Parathyroid adenoma (tissue), 2 donors: Measurements from ENCODE around the gene UTS2B.

Experiments
- H2AFZ ChIP-seq: fragments of 300-600 bp; sonication (generic); one replicate; pipeline ENCODE4 v1.7.0; 2017; ENCODE audit warnings: antibody characterized with exemption, mild to moderate bottlenecking
- H3K27ac ChIP-seq: fragments of 300-600 bp; sonication (generic); one replicate; pipeline ENCODE4 v1.7.0; 2017
- H3K27me3 ChIP-seq: fragments of 300-600 bp; sonication (generic); one replicate; pipeline ENCODE4 v1.7.0; 2017; ENCODE audit warnings: low read length; ENCODE audit not compliant: control insufficient read depth, insufficient read depth
- H3K36me3 ChIP-seq: fragments of 300-600 bp; sonication (generic); one replicate; pipeline ENCODE4 v1.7.0; 2017; ENCODE audit warnings: low read length; ENCODE audit not compliant: control insufficient read depth, insufficient read depth
- H3K4me1 ChIP-seq: fragments of 300-600 bp; sonication (generic); one replicate; pipeline ENCODE4 v1.7.0; 2017; ENCODE audit warnings: control low read depth
- H3K4me2 ChIP-seq: fragments of 300-600 bp; sonication (generic); one replicate; pipeline ENCODE4 v1.7.0; 2017; ENCODE audit warnings: low read length
- H3K4me3 ChIP-seq: fragments of 300-600 bp; sonication (generic); one replicate; pipeline ENCODE4 v1.7.0; 2017; ENCODE audit warnings: low read depth, low read length
- H3K79me2 ChIP-seq: fragments of 300-600 bp; sonication (generic); one replicate; pipeline ENCODE4 v1.7.0; 2017; ENCODE audit warnings: control low read depth
- H3K9ac ChIP-seq: fragments of 300-600 bp; sonication (generic); one replicate; pipeline ENCODE4 v1.7.0; 2017; ENCODE audit warnings: mild to moderate bottlenecking
- H3K9me3 ChIP-seq: fragments of 300-600 bp; sonication (generic); one replicate; pipeline ENCODE4 v1.7.0; 2017; ENCODE audit warnings: low read length; ENCODE audit not compliant: control insufficient read depth
- CTCF ChIP-seq: fragments of 300-600 bp; sonication (generic); IDR thresholded peaks from one replicate; pipeline ENCODE4 v1.7.0; 2017; ENCODE audit warnings: antibody characterized with exemption, mild to moderate bottlenecking
- donor health status: primary hyperparathyroidism.

The UTS2B gene

DNA sequence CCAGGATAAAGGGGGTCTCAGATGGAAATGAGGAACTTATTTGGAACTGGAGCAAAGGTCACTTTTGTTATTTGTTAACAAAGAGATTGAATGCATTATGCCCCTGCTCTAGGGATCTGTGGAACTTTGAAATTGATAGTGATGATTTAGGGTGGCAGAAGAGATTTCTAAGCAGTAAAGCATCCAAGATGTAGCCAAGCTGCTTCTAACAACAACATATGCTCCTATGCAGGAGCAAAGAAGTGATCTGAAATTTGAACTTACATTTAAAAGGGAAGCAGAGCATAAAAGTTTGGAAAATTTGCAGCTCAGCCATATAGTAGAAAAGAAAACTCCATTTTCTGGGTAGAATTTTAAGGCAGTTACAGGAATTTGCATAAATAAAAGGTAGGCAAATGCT, 31.5 kb downstream of the UTS2B start:
- no peak for TF ChIP-seq CTCF
- Histone ChIP-seq H2AFZ (no peak overlapping the region), H3K36me3 (no peaks in the 10 kb centered on the region), H3K27ac (no peak overlapping the region), H3K79me2 (no peaks in the 10 kb centered on the region), H3K27me3 (no peaks in the 10 kb centered on the region), H3K9ac (no peak overlapping the region), H3K4me2 (no peak overlapping the region), H3K4me3 (no peak overlapping the region), H3K4me1 (no peaks in the 10 kb centered on the region), H3K9me3 (no peaks in the 10 kb centered on the region)

GRCh38 chr3:191296041-191296541, 34.2 kb downstream of the UTS2B start:
- no peaks in the 10 kb centered on the region for H3K36me3 ChIP-seq
- H3K4me1 ChIP-seq = no peaks in the 10 kb centered on the region
- H2AFZ ChIP-seq = no peak overlapping the region
- H3K79me2 ChIP-seq = no peaks in the 10 kb centered on the region
- no peak overlapping the region for H3K4me2 ChIP-seq
- H3K9ac ChIP-seq = no peak overlapping the region
- no peaks in the 10 kb centered on the region for H3K9me3 ChIP-seq
- H3K27ac ChIP-seq = no peak overlapping the region
- H3K4me3 ChIP-seq = no peak overlapping the region
- no peak for TF ChIP-seq CTCF
- H3K27me3 ChIP-seq = no peaks in the 10 kb centered on the region

- Histone ChIP-seq H3K4me2 (no peak overlapping the region), H3K4me1 (no peaks in the 10 kb centered on the region), H3K27ac (no peak overlapping the region), H2AFZ (no peak overlapping the region), H3K9me3 (no peaks in the 10 kb centered on the region), H3K27me3 (no peaks in the 10 kb centered on the region), H3K9ac (no peak overlapping the region), H3K79me2 (no peaks in the 10 kb centered on the region), H3K4me3 (no peak overlapping the region), H3K36me3 (no peaks in the 10 kb centered on the region)
- TF ChIP-seq CTCF = no peak
Measured at GRCh38 chr3:191294291-191294690, 36.0 kb downstream of the UTS2B start.

- H3K4me2 ChIP-seq = no peak overlapping the region
- no peaks in the 10 kb centered on the region for H3K9me3 ChIP-seq
- no peaks in the 10 kb centered on the region for H3K79me2 ChIP-seq
- H3K27ac ChIP-seq = no peak overlapping the region
- TF ChIP-seq CTCF = no peak
- H3K27me3 ChIP-seq = no peaks in the 10 kb centered on the region
- H2AFZ ChIP-seq = no peak overlapping the region
- no peak overlapping the region for H3K9ac ChIP-seq
- H3K4me3 ChIP-seq = no peak overlapping the region
- H3K36me3 ChIP-seq = no peaks in the 10 kb centered on the region
- H3K4me1 ChIP-seq = no peaks in the 10 kb centered on the region
Measured at GRCh38 chr3:191292243-191293015, 37.9 kb downstream of the UTS2B start.
